Caco-2 (cell line): ENCODE measurements around the gene NOS1AP. TPM values are rescaled to one million over a fixed set of nuclear protein-coding genes. Genes with fewer than 3 reads are reported as not detected.

Source experiments
- BruUV-seq: library from RNA; stranded (reverse); fragments of 400-500 nt; replicated peaks from 2 replicates; lab custom pipeline; 2021; lab: Mats Ljungman, UMichigan
- CTCF ChIA-PET: fragments of 300-600 bp; sonication (Branson Sonifier 250); formaldehyde crosslinking; loops from one replicate; lab custom pipeline; 2022; ENCODE audit warnings: antibody characterized with exemption; lab: Charles Lee
- POLR2A ChIA-PET: fragments of 300-600 bp; sonication (Branson Sonifier 250); formaldehyde crosslinking; loops from one replicate; lab custom pipeline; 2022; ENCODE audit warnings: antibody characterized with exemption; lab: Charles Lee
- DNase-seq, 2 experiments: peaks; one replicate each; pipeline versions ENCODE4 v3.0.0 to v3.0.0-alpha.2; 2020 to 2022
- H3K27me3 ChIP-seq: replicated peaks from 2 replicates; pipeline ENCODE4 v1.6.0; 2011; ENCODE audit warnings: low read length; ENCODE audit not compliant: control insufficient read depth, insufficient read depth
- H3K36me3 ChIP-seq: 2 replicates; pipeline ENCODE4 v1.5.1; 2011; ENCODE audit warnings: low read length; ENCODE audit not compliant: control insufficient read depth, insufficient read depth
- H3K4me1 ChIP-seq: fragments of 250-450 bp; sonication (Bioruptor Pico); 2 replicates; pipeline ENCODE4 v1.5.1; 2020; ENCODE audit warnings: mild to moderate bottlenecking
- H3K4me3 ChIP-seq: 2 replicates; pipeline ENCODE4 v1.5.1; 2011; ENCODE audit warnings: low read depth, mild to moderate bottlenecking, control low read depth, low read length
- H3K9me3 ChIP-seq: fragments of 250-450 bp; sonication (Bioruptor Pico); 2 replicates; pipeline ENCODE4 v1.5.1; 2020; ENCODE audit warnings: mild to moderate bottlenecking, moderate library complexity
- H3K27ac Mint-ChIP-seq: one replicate; pipeline ENCODE4 v1.8.0; 2022; ENCODE audit warnings: mixed read lengths; ENCODE audit not compliant: unreplicated experiment
- H3K27me3 Mint-ChIP-seq: one replicate; pipeline ENCODE4 v1.8.0; 2022; ENCODE audit warnings: mixed read lengths; ENCODE audit not compliant: insufficient read depth, unreplicated experiment
- H3K36me3 Mint-ChIP-seq: one replicate; pipeline ENCODE4 v1.8.0; 2022; ENCODE audit warnings: mild to moderate bottlenecking, mixed read lengths; ENCODE audit not compliant: insufficient read depth, unreplicated experiment
- H3K4me1 Mint-ChIP-seq: one replicate; pipeline ENCODE4 v1.8.0; 2022; ENCODE audit warnings: low read depth, mixed read lengths; ENCODE audit not compliant: unreplicated experiment
- H3K4me3 Mint-ChIP-seq: one replicate; pipeline ENCODE4 v1.8.0; 2022; ENCODE audit warnings: mild to moderate bottlenecking, moderate library complexity, mixed read lengths; ENCODE audit not compliant: unreplicated experiment
- H3K9me3 Mint-ChIP-seq: one replicate; pipeline ENCODE4 v1.8.0; 2022; ENCODE audit warnings: mixed read lengths; ENCODE audit not compliant: unreplicated experiment
- CTCF ChIP-seq, 2 experiments: fragments of 200-600 bp in 1 of 2; IDR thresholded peaks; 1 replicate in 1 of 2; 2 replicates in 1 of 2; pipeline versions ENCODE4 v1.5.1 to v1.8.0; 2011 to 2022; ENCODE audit warnings: antibody characterized with exemption in 1 of 2, control low read depth in 1 of 2, inconsistent platforms in 1 of 2, low read depth in 1 of 2, low read length in 1 of 2, mild to moderate bottlenecking in 1 of 2, moderate library complexity in 1 of 2; ENCODE audit not compliant: insufficient read depth in 1 of 2, severe bottlenecking in 1 of 2, unreplicated experiment in 1 of 2
- intact Hi-C: fragments of 100-400 bp; cut with micrococcal nuclease; formaldehyde crosslinking; loops from one replicate; pipeline ENCODE4 v1.10.0; 2022; ENCODE audit not compliant: unreplicated experiment
- total RNA-seq: library from RNA; stranded (reverse); gene quantifications from 2 replicates; pipeline ENCODE4 v1.2.3, GENCODE V29; 2022

The NOS1AP gene
- total RNA-seq, 1 experiment from 2014 or later: 5.5 TPM

- no peak overlapping the region for H3K4me3 ChIP-seq
- no peak for TF ChIP-seq CTCF (IDR thresholded peaks at IDR 0.05; ENCODE audit: insufficient read depth in 1 of 2, low read depth in 1 of 2, low read length in 1 of 2, severe bottlenecking in 1 of 2, unreplicated experiment in 1 of 2)
- POLR2A ChIA-PET: no interaction called here
- H3K27me3 Mint-ChIP-seq: no peaks in the 10 kb centered on the region
- no peaks in the 10 kb centered on the region for H3K36me3 ChIP-seq
- H3K36me3 Mint-ChIP-seq: no peaks in the 10 kb centered on the region
- CTCF ChIA-PET: no interaction called here
- peaks cover 9% of the 10 kb centered on the region for H3K4me1 Mint-ChIP-seq
- no TSS peak for BruUV-seq
- H3K27me3 ChIP-seq: no peaks in the 10 kb centered on the region
- no peak overlapping the region for H3K27ac Mint-ChIP-seq
- no peak overlapping the region for H3K4me3 Mint-ChIP-seq
- intact Hi-C loops: no loop called here
- H3K9me3 ChIP-seq: no peaks in the 10 kb centered on the region
- peaks cover 8% of the 10 kb centered on the region for H3K4me1 ChIP-seq
- H3K9me3 Mint-ChIP-seq: no peaks in the 10 kb centered on the region
- no peak for DNase-seq
Observed at GRCh38 chr1:162088281-162088969, 18.9 kb downstream of the NOS1AP start.

GRCh38 chr1:162089748-162090147, 20.3 kb downstream of the NOS1AP start:
- DNase-seq: no peak

GRCh38 chr1:162090378-162090777, 20.9 kb downstream of the NOS1AP start:
- no peak for DNase-seq
- intact Hi-C loops: no loop called here
- no peak overlapping the region for H3K27ac Mint-ChIP-seq
- H3K4me3 Mint-ChIP-seq: no peak overlapping the region
- Histone ChIP-seq H3K36me3 (no peaks in the 10 kb centered on the region), H3K27me3 (no peaks in the 10 kb centered on the region), H3K9me3 (no peaks in the 10 kb centered on the region), H3K4me3 (no peak overlapping the region), H3K4me1 (peaks cover 8% of the 10 kb centered on the region)
- peaks cover 9% of the 10 kb centered on the region for H3K4me1 Mint-ChIP-seq
- ChIA-PET POLR2A (no interaction called here), CTCF (no interaction called here)
- no peaks in the 10 kb centered on the region for H3K27me3 Mint-ChIP-seq
- no peak for TF ChIP-seq CTCF (IDR thresholded peaks at IDR 0.05; ENCODE audit: insufficient read depth in 1 of 2, low read depth in 1 of 2, low read length in 1 of 2, severe bottlenecking in 1 of 2, unreplicated experiment in 1 of 2)
- no peaks in the 10 kb centered on the region for H3K9me3 Mint-ChIP-seq
- H3K36me3 Mint-ChIP-seq: no peaks in the 10 kb centered on the region
- BruUV-seq: no TSS peak

More at GRCh38 chr1:162089748-162090147, 20.3 kb downstream of the NOS1AP start:
- no peak overlapping the region for H3K4me3 ChIP-seq
- no peaks in the 10 kb centered on the region for H3K9me3 Mint-ChIP-seq
- H3K4me3 Mint-ChIP-seq: no peak overlapping the region
- peaks cover 8% of the 10 kb centered on the region for H3K4me1 ChIP-seq
- H3K4me1 Mint-ChIP-seq: peaks cover 9% of the 10 kb centered on the region
- no peaks in the 10 kb centered on the region for H3K27me3 Mint-ChIP-seq
- no peaks in the 10 kb centered on the region for H3K9me3 ChIP-seq
- BruUV-seq: no TSS peak
- no peaks in the 10 kb centered on the region for H3K27me3 ChIP-seq
- H3K36me3 ChIP-seq: no peaks in the 10 kb centered on the region
- CTCF ChIA-PET: no interaction called here
- no peak overlapping the region for H3K27ac Mint-ChIP-seq
- no peak for TF ChIP-seq CTCF (IDR thresholded peaks at IDR 0.05; ENCODE audit: insufficient read depth in 1 of 2, low read depth in 1 of 2, low read length in 1 of 2, severe bottlenecking in 1 of 2, unreplicated experiment in 1 of 2)
- no peaks in the 10 kb centered on the region for H3K36me3 Mint-ChIP-seq
- POLR2A ChIA-PET: no interaction called here
- intact Hi-C loops: no loop called here
